Activated T-cell treated with anti-CD3 and anti-CD28 coated beads for 4 hours (primary cell): Measurements from ENCODE around the gene CRIP3.
"Not testable (repeated sequence)": the region's sequence is repeated elsewhere in the genome, so short reads cannot be mapped to it uniquely, and the experiment has no call there.

Experiments used
- DNase-seq: peaks from one replicate; pipeline ENCODE4 v3.0.0-alpha.2; 2020

Gene CRIP3, protein sequence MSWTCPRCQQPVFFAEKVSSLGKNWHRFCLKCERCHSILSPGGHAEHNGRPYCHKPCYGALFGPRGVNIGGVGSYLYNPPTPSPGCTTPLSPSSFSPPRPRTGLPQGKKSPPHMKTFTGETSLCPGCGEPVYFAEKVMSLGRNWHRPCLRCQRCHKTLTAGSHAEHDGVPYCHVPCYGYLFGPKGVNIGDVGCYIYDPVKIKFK

DNA sequence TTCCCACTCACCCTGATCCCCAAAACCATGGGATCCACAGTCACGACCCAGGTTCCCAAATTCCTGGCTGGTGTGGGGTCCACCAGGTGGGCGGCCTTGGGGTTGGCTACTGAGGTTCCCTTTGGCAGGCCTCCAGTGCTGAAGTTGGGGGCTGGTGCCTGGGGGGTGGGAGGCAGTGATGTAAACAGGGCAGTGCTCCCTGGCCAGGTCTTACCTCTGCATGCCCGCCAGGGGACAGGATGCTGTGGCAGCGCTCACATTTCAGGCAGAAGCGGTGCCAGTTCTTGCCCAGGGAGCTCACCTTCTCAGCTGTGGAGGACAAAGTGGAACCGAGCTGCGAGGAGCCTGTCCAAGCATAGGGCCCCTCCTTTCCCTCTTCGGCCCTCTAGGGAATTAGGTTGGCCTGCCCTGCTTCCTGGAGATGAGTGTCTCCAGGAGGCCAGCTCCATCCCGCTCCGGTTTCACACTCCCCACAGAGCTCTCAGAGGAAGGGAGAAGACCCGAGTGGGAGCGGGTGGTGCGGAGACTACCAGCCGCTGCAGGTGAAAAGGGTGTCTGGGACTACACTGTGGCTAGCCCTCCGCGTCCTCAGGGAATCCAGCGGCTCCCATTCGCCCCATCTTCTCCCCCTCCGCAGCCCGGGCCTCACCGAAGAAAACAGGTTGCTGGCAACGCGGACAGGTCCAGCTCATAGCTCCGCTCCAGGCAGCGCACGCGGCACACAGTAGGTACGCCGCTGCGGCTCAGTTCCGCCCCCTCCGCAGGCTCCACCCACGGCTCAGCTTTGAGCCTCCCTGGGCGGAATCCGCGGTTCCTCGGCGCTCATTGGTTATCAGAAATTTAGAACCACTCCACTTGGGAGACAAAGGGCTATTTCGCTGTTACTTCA lies at the start of gene CRIP3:
CRIP3 (minus strand) TSS at position 726 of the 889 bp plus-strand sequence; CDS start at position 692, 34 bp downstream.
- peak; percentile 29 for DNase-seq

DNA sequence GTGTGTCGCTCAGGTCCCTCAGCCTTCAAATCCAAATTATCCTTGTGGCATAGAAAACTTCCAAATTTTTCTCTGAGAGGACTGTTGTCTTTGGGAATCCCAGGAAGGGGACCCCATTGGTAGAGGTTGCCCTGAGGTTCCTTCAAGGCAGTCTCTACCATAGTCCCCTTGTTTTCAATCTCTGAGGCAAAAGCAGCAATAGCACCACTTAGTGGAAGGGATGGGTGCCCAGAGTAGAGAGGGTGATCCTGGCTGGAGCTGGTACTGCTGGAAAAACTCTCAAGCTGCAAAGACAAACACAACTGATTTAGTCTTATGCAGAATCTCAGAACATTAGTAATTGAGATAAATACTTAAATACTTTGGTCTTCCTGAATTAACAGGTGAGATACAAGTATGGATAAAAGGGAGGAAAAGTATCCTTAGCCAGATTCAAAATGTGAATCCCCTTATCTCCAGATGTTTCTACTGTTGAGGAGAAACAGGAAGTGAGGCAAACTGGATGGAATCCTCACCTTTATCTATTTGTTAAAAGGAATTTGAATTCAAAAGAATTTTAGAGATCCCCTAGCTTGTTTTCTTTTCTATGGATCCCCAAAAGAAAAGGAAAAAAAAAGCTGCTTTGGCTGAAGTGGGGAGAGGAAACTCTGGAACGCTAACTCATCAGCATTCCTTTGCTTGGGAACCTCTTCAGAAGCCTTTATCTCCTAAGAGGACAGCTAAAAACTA lies 47.4 kb upstream of the CRIP3 start:
- no peak for DNase-seq

DNA sequence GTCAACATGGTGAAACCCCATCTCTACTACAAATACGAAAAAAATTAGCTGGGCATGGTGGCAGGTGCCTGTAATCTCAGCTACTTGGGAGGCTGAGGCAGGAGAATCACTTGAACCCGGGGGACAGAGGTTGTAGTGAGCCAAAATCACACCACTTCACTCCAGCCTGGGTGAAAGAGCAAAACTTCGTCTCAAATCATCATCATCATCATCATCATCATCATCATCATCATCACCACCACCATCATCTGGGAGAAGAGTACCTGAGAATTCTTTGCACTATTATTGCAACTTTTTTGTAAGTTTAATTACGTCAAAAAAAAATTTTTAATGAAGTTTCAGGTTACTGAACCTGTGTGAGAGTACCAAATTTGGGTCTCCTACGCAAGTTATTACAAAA lies 43.3 kb upstream of the CRIP3 start:
- DNase-seq: not testable (repeated sequence)

DNA sequence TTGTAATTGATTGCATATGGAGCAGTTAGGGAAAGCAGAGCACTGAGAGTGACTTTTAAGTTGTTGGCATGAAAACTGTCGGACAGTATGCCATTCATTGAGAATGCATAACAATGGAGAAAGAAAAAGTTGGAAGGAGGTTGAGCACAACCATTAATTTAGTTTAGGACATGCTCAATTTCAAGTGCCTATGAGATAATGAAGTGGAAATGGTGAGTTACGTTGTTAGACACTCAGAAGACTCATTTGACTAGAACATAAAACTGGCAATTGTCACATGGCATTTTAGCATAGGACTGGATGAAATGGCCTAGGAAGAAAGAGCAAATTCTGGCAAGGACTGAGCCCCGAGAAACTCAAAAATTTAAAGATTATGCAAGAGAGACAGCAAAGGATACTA lies 38.8 kb upstream of the CRIP3 start:
- DNase-seq: no peak

DNA sequence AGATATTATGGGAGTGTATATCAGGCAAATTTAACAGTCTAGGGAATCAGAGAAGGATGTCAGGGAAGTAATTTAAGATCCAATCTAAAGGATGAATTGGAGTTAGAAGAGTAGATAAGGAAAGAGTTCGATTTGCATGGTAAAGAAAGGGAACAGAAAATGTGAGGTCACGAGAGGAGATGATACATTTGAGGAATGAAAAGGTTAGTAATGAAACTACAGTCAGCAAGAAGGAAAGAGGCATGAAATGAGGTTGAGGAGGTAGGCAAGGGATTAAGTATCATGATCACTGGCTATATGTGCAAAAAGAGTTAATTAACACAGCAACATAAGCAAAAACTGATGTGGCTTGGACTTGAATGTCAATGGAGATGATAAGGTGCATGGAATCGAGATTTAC lies 38.4 kb upstream of the CRIP3 start:
- DNase-seq: no peak

DNA sequence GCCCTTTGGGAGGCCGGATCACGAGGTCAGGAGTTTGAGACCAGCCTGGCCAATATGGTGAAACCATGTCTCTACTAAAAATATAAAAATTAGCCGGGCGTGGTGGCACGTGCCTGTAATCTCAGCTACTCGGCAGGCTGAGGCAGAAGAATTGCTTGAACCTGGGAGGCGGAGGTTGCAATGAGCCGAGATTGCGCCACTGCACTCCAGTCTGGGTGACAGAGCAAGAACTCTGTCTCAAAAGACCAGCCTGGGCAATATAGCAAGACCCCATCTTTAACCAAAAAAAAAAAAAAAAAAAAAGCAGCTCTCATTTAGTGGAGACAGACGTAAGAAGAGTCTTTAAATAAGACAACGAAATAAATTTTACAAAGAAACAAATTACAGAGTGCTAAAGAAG lies 37.6 kb upstream of the CRIP3 start:
- DNase-seq: not testable (repeated sequence)

DNA sequence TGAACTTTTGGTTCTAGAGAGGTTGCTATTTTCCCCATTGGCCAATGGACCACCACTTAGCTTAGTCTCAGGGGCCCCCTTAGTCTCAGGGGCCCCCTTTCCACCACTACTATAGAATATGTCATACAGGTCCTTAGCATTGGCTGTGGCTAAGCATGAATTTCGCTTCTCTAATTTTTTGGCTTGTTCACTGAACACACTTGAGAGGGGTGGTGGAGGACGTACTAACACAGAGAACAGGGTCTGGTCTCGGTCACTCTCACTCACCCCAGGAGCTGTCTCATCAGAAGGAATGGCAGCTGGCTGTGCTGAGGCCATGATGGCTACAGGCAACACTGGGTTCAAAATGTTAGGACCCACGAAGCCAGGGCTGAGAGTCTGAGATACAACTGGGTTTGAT lies 30.5 kb upstream of the CRIP3 start:
- no peak for DNase-seq

DNA sequence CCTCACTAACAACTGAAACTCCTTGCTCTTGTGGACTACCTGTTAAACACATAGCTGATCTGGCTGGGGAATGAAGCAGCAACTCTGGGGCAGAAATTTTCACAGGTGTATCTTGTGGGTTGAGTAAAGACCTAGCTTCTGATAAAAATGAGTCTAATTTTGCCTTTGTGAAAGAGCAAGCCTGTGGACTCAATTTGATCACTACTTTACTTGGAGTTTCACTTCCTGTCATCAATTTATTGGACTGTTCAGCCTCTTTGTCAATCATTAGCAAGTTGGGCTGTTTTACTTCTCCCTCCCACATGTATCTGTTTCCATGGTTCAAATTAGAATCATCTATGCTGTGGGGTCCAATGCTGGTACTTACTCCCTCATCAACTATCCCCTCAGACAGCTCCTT lies 29.6 kb upstream of the CRIP3 start:
- no peak for DNase-seq

DNA sequence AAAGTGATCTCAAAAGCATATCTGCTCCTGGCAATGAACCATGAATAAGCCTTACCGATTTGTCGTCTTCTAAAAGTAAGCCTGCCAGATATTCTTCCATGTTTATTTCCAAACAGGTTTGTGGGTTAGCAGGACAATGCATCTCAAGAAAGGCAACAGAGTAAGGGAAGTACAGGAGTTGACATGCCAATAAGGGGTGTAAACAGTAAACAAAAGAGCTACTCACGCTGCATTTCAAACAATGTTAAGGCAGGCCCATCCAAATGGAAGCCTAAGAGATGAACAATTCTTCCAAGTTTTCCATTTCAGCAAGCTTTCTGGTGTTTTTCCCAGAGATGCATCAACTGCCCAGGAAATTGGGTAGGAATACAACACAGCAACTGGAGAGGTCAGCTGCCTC lies 27.8 kb upstream of the CRIP3 start:
- DNase-seq: no peak

DNA sequence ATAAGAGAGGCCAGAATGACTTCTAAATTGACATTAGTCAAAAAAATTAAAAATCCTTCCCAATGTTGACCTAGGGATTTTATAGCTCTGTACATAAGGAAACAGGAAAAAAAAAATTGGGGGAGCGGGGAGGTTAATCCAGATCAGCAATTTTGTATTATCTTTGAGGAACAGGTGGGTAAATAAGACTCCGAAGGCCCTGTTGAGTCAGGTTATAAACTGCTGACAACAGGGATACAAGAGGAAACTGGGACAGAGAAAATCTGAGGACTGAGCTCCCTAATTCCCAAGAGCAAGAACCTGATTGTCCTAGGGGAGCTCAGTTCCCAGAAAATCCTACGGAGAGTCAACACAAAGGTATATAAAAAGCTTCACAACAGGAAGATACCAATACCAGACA lies 26.8 kb upstream of the CRIP3 start:
- DNase-seq: no peak

DNA sequence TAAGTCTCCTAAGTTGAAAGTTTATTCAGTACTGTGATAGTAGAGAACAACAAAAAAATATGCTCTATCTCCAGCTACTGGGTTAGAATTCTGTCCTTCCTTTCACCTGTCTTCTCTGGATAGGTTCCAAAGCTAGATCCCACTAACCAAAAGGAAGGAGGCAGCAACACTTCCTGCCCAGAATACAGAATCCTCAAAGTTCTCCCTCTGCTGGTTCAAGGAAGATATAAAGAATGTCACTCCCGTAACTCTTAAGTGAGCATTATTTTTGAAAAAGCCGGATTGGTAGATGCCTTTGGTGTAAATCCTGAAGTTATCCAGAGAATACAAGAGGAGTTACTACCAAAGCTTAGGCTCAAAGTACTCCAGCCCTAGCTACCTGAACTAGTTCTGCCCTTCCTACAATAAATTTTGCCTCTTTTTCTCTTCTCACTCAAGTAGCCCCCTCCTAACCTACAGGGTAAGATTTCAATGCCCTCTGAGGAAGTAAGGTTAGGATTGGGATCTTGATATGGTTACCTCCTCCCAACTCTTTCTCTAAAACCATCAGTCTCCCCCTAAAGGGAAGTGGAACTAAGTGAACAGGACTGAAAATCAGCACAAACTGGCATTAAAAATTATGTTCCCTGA lies 26.0 kb upstream of the CRIP3 start:
- DNase-seq: no peak

DNA sequence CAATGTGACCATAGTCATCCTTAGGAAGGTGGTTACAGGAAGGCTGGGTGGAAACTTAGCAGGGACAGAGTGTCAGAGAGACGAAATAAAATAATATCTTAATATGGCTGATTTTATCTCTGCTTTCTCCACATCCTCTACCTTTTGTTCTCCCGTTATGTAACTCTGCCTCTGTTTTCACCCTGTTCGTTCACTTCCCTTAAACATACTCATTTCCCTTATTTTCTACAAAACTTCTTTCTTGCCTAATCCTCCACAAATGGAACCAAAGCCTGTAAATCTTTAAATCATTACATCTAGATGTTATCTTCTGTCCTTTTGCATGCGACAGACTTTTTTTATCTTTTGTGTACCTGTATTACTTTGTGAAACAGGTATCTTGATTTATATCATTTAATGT lies 23.3 kb upstream of the CRIP3 start:
- DNase-seq: no peak

DNA sequence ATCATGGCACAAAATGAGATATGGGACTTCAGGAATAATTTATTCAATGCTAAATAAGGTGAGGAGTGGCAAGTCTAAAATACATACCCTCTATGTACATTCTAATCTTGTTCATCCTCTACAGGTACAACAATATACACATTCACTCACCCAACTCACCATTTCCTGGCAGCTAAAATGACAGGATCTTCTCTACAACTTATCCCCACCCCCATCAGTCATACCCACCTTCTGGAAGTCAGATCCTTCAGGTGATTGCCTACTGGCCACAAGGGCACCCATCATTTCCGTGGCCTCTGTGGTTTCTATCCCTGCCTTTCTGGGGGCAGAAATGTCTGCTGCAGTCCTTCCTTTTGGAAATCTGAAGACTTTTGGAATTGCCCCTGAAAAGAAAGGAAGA lies 22.8 kb upstream of the CRIP3 start:
- DNase-seq: no peak

DNA sequence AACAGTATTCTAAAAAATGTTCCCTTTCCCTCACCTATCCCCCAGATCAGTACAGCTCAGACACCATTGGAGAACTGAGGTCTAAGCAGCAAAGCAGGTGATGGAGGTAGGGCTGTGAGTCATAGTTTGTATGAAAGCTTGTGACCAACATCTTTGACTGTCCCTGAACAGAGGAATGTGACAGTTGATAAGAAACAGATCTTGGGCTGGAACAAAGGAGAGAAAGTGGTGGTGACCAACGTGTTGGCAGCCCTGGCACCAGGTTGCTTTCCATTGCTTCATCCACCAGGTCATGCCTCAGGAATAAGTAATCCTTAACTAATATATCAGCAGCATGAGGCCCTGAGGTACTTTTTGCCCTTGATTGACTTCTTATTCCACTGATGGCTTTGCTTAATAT lies 19.9 kb upstream of the CRIP3 start:
- no peak for DNase-seq

DNA sequence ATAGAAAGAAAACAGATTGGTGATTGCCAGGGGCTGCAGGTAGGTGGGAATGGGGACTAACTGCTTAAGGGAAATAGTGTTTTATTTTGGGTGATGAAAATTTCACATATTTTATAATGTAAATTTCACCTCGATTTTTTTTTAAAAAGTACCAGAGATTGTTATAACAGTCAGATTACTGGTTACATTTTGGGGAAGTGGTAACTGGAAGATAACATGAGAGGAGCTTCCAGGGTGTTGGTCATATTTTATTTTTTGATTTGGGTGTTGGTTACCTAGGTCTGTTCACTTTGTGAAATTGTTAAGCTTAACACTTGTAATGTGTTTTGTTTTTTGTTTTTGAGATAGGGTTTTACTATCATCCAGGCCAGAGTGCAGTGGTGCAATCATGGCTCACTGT lies 17.2 kb upstream of the CRIP3 start:
- no peak for DNase-seq

DNA sequence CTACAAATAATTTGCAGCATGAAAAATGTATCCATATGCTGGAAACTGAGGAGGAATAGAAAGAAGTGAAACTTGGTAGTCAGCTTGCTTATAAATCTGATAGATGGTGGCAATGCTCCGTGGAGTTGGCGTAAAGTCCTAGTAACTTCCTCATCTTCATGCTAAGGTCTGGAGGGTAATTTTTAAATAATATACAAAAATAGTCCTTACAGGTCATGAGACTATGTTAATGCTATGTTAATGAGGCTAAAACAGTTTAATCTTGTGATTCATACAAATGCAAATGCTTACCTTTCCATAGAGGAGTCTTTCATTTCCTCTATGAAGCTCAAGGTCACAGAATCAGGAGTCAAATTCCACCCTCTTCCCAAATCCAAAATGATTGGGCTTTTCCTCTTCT lies 9.4 kb upstream of the CRIP3 start:
- DNase-seq: no peak

DNA sequence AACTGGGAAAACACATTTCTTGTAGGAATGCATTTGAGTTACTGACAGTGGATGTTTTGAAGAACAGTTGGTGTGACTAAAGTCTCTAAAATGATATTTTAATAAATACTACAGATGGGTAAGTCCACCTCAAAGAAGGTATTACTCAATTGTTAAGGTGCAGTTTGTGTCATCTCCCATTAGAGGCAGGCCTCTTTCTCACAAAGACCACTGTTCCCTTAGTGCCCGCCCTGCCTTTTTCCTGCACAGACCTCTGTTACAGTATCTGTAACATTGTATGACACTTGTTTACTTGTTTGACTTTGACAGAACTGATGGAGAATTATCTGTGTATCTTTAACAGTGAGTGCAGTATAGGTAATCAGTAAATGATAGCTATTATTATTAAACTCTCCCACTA lies 5.2 kb upstream of the CRIP3 start:
- DNase-seq: no peak

DNA sequence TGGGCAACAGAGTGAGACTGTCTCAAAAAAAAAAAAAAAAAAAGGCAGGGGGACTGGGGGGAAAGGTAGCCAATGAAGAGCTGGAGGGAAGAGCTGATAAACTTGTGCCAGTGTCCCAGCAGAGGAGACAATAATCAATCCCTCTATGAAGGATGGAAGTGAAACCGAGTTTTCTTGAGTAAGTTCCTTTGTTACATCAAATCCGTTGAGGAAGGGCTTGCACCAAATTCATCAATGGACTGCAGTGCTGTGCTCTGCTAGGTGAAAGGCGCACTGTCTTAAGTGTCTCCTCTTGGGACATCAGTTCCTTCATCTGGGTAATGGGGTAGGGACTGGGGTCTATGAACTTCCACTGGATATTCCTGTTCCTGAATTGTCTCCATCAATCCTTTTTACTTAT lies 3.0 kb upstream of the CRIP3 start:
- no peak for DNase-seq

DNA sequence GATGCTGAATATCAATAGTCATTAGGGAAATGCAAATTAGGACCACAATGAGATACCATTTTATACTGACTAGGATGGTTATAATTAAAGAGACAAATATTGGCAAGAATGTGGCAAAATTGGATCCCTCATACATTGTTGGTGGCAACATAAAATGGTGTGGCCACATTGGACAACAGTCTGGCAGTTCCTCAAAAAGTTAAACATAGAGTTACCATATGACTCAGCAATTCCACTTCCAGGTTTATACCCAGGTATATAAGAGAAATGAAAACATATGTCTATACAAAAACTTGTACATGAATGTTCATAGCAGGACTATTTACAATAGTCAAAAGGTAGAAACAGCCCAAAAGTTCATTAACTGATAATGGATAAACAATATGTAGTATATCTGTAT lies 2.0 kb upstream of the CRIP3 start:
- no peak for DNase-seq

DNA sequence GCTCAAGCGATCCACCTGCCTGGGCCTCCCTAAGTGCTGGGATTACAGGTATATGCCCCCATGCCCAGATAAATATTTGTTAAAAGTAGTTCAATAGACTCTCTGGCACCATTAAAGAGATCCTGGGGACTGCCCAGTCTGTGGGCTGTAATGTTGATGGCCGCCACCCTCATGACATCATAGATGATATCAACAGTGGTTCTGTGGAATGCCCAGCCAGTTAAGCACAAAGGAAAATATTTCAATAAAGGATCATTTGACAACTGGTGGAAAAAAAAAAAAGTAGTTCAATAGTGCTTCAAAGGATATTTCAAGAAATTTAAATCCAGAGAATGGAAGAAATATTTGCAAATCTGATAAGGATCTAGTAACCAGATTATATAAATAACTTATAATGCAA lies 1.5 kb upstream of the CRIP3 start:
- no peak for DNase-seq

DNA sequence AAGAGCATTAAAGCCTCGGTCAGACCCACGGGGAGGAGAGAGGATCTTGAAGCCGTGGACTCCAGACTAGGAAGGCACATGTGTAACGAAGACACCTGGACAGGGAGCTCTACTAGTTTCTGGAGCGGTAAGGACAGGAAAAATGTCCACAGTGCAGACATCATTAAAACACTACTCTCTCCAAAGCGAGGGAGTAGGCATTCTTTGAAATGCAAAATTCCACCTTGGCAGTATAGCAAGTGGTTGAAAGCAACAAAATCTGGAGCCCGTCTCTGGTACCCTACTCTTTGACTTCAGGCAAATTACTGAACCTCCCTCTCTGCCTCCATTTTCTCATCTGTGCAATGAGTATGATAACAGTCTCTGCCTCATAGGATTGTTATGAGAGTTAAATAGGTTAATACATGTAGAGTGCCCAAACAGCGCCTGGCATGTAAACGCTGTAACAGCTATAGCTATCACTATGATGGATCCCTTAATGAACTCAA lies 408 bp upstream of the CRIP3 start:
- DNase-seq: no peak

DNA sequence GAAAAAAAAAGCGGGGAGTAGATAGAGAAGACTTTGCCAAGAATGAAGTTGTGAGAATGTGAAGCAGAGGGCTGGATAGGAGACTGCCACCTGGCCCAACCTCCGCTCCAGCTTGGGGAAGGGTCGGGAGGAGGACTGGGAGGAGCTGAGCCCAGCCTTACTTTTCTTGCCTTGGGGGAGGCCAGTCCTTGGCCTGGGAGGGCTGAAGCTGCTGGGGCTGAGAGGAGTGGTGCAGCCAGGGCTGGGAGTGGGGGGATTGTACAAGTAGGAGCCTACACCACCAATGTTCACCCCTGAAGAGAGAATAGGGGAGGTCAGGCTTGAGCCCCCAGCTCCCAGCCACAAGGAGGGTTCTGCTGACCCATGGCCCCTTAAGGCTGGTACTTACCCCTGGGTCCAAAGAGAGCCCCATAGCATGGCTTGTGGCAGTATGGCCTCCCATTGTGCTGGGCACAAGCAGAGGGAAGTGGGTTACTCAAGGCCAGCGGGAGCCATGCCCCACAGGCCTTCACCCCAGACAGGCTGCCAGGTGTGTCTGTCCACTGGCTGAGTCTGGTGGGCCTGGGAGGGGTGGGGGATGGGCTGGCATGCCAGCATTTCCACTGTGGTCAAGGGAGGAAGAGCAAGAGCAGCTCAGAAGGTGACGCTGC lies 1.1 kb downstream of the CRIP3 start:
- DNase-seq: no peak

DNA sequence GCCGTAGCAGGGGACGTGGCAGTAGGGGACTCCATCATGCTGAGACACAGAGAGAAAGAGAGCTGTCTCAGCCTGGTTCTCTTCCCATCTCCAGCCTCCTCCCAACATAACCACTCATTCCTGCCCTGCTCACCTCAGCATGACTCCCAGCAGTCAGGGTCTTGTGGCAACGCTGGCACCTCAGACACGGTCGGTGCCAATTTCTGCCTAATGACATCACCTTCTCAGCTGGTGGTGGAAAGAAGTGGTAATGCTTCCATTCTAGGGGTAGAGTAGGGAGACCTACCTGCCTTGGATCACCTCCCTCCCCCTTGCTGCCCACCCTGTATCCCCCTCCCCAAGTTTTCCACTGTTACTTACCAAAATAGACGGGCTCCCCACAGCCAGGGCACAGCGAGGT lies 2.5 kb downstream of the CRIP3 start:
- no peak for DNase-seq
